Sigmoid colon (tissue), 7 donors: ENCODE measurements around the gene TMEM214. TPM values are rescaled to one million over a fixed set of nuclear protein-coding genes. Genes with fewer than 3 reads are reported as not detected.

Experiments
- DNase-seq: peaks from one replicate; pipeline ENCODE4 v3.0.0-alpha.2; 2019
- H3K27ac ChIP-seq, 4 donors: fragments of 200-600 bp; sonication (generic); one replicate each; pipeline ENCODE4 v1.5.1; 2016 to 2019; ENCODE audit warnings: mild to moderate bottlenecking in 1 of 4
- H3K27me3 ChIP-seq, 3 donors: fragments of 200-600 bp; sonication (generic); one replicate each; pipeline ENCODE4 v1.5.1; 2019; ENCODE audit warnings: mild to moderate bottlenecking in 1 of 3
- H3K36me3 ChIP-seq, 4 donors: fragments of 200-600 bp; sonication (generic); one replicate each; pipeline ENCODE4 v1.5.1; 2016 to 2019
- H3K4me1 ChIP-seq, 4 donors: fragments of 200-600 bp; sonication (generic); one replicate each; pipeline ENCODE4 v1.5.1; 2017 to 2019
- H3K4me3 ChIP-seq, 4 donors: fragments of 200-600 bp; sonication (generic); one replicate each; pipeline ENCODE4 v1.5.1; 2017 to 2019; ENCODE audit warnings: mild to moderate bottlenecking in 2 of 4, moderate library complexity in 1 of 4
- H3K9me3 ChIP-seq, 4 donors: fragments of 200-600 bp in 3 of 4; sonication (generic) in 3 of 4; one replicate each; pipeline versions ENCODE4 v1.5.1 to v1.6.1; 2013 to 2019
- CTCF ChIP-seq, 4 experiments: fragments of 450-650 bp in 3 of 4; fragments of 200-600 bp in 1 of 4; IDR thresholded peaks; one replicate each; pipeline ENCODE4 v1.5.1; 2016 to 2019; ENCODE audit warnings: antibody characterized with exemption in 4 of 4, mild to moderate bottlenecking in 3 of 4, moderate library complexity in 2 of 4
- EP300 ChIP-seq, 4 donors: sonication (generic); formaldehyde crosslinking; IDR thresholded peaks; one replicate each; pipeline ENCODE4 v1.6.1; 2017; ENCODE audit warnings: antibody characterized with exemption in 4 of 4
- POLR2A ChIP-seq, 2 donors: fragments of 450-650 bp; IDR thresholded peaks; one replicate each; pipeline ENCODE4 v1.6.1; 2016; ENCODE audit warnings: antibody characterized with exemption in 2 of 2, mild to moderate bottlenecking in 2 of 2, moderate library complexity in 2 of 2
- POLR2AphosphoS5 ChIP-seq, 4 donors: sonication (generic); formaldehyde crosslinking; IDR thresholded peaks; one replicate each; pipeline ENCODE4 v1.6.1; 2017; ENCODE audit warnings: antibody characterized with exemption in 4 of 4
- WGBS, 2 donors: extraction: QIAGEN DNeasy Blood & Tissue Kit; methylation state at CpG; one replicate each; pipeline ENCODE4 v1.1.7; 2013; 5-methylcytosine and 5-hydroxymethylcytosine counted together
- intact Hi-C: fragments of 100-400 bp; cut with DNase I; formaldehyde crosslinking; loops from one replicate; pipeline ENCODE4 v1.15.1; 2023
- polyA plus RNA-seq, 3 donors: library from polyadenylated mRNA; stranded (reverse); fragments of 200-250 nt; gene quantifications; one replicate each; pipeline ENCODE4 v1.2.3, GENCODE V29; 2013
- total RNA-seq, 4 donors: library from RNA; depleted of rRNA; stranded (reverse); fragments of >200 nt; gene quantifications; one replicate each; pipeline ENCODE4 v1.1.0, GENCODE V29; 2016
- donor health status: healthy with polysubstance abuse.
- donor health status: Bipolar disorder and iron deficiency.
- donor health status: healthy.

TMEM214 gene
- total and polyA plus RNA-seq, 7 donors, result 16.0 to 65.7 (median 33.9) TPM

- DNase-seq, result no peak
- no peaks in the 10 kb centered on the region for H3K9me3 ChIP-seq
- H3K27ac ChIP-seq, result no peak overlapping the region
- H3K4me1 ChIP-seq, result peaks cover 0 to 45% (median 40%) of the 10 kb centered on the region in 4 donors
- H3K27me3 ChIP-seq, result no peaks in the 10 kb centered on the region
- intact Hi-C loops, result loop anchor here (5.0 kb wide), 2 partner anchors 56 to 124 kb away; partner anchors contain the start of genes ATRAID, SLC5A6 and TMEM214
- H3K4me3 ChIP-seq, result no peak overlapping the region
- peaks cover 0 to 10% (median 2%) of the 10 kb centered on the region in 4 donors for H3K36me3 ChIP-seq
- TF ChIP-seq EP300 (IDR thresholded peaks at IDR 0.05), result no peak
- TF ChIP-seq POLR2AphosphoS5 (IDR thresholded peaks at IDR 0.05), result no peak
- no peak for TF ChIP-seq POLR2A (IDR thresholded peaks at IDR 0.05)
- TF ChIP-seq CTCF (IDR thresholded peaks at IDR 0.05), result no peak
- 87 to 92% methylated on average over 5 of the region's 5 CpGs for WGBS, 2 donors
These were observed 55.2 kb downstream of the TMEM214 start for GRCh38 chr2:27087823-27088410.

- intact Hi-C loops, result loop anchor here (5.0 kb wide), 2 partner anchors 56 to 124 kb away; partner anchors contain the start of genes ATRAID, SLC5A6 and TMEM214
- WGBS, 2 donors, result 56 to 88% methylated on average over 6 of the region's 6 CpGs
These were observed 55.9 kb downstream of the TMEM214 start for GRCh38 chr2:27088634-27089033.

GRCh38 chr2:27089111-27089954 is 56.6 kb downstream of the TMEM214 start:
- no peak overlapping the region for H3K4me3 ChIP-seq
- peaks cover 0 to 31% (median 26%) of the 10 kb centered on the region in 4 donors for H3K4me1 ChIP-seq
- no peaks in the 10 kb centered on the region for H3K9me3 ChIP-seq
- TF ChIP-seq CTCF (IDR thresholded peaks at IDR 0.05), result no peak
- no peak for TF ChIP-seq POLR2AphosphoS5 (IDR thresholded peaks at IDR 0.05)
- TF ChIP-seq POLR2A (IDR thresholded peaks at IDR 0.05), result no peak
- no peak for TF ChIP-seq EP300 (IDR thresholded peaks at IDR 0.05)
- no peaks in the 10 kb centered on the region for H3K36me3 ChIP-seq
- intact Hi-C loops, result loop anchor here (5.0 kb wide), 2 partner anchors 57 to 123 kb away; partner anchors contain the start of genes ATRAID, SLC5A6 and TMEM214
- no peak overlapping the region for H3K27ac ChIP-seq
- no peaks in the 10 kb centered on the region for H3K27me3 ChIP-seq
- WGBS, 2 donors, result 92 to 94% methylated on average over 14 of the region's 14 CpGs
- DNase-seq, result no peak

More at GRCh38 chr2:27088634-27089033, 55.9 kb downstream of the TMEM214 start:
- no peak for DNase-seq
- Histone ChIP-seq H3K36me3 (peaks cover 0 to 3% (median 0%) of the 10 kb centered on the region in 4 donors), H3K4me3 (no peak overlapping the region), H3K9me3 (no peaks in the 10 kb centered on the region), H3K27ac (no peak overlapping the region), H3K27me3 (no peaks in the 10 kb centered on the region), H3K4me1 (peaks cover 0 to 38% (median 33%) of the 10 kb centered on the region in 4 donors)
- no peak for TF ChIP-seq POLR2AphosphoS5 (IDR thresholded peaks at IDR 0.05)
- no peak for TF ChIP-seq EP300 (IDR thresholded peaks at IDR 0.05)
- TF ChIP-seq POLR2A (IDR thresholded peaks at IDR 0.05), result no peak

Other genes with a start within 250 kb of the TMEM214 start
- gene CENPA, start 246.9 kb upstream of the TMEM214 start, total RNA-seq, result not detected
- gene CENPA, start 246.9 kb upstream of the TMEM214 start, polyA plus RNA-seq, result 10 to 100 TPM in 1 of 3 donors, 1 to 10 TPM in 2; 1.2 to 11.6 (median 3.2) TPM
- 1 to 10 TPM in 2 of 4 donors, under 1 TPM in 2; 0.16 to 1.9 (median 1.0) TPM for gene DPYSL5, start 184.8 kb upstream of the TMEM214 start, total RNA-seq
- gene DPYSL5, start 184.8 kb upstream of the TMEM214 start, polyA plus RNA-seq, result under 1 TPM in 1 of 3 donors, not detected in 2; 0.74 TPM
- 10 to 100 TPM in 1 of 4 donors, 1 to 10 TPM in 3; 5.1 to 27.4 (median 8.9) TPM for gene MAPRE3, start 62.3 kb upstream of the TMEM214 start, total RNA-seq
- 10 to 100 TPM; 15.6 to 73.3 (median 32.1) TPM for gene MAPRE3, start 62.3 kb upstream of the TMEM214 start, polyA plus RNA-seq
- 10 to 100 TPM; 16.8 to 23.3 (median 18.1) TPM for gene AGBL5, start 18.7 kb downstream of the TMEM214 start, total RNA-seq
- gene AGBL5, start 18.7 kb downstream of the TMEM214 start, polyA plus RNA-seq, result 10 to 100 TPM; 12.4 to 16.2 (median 13.4) TPM
- gene OST4, start 38.7 kb downstream of the TMEM214 start, total RNA-seq, result 100 to 1,000 TPM; 244 to 428 (median 382) TPM
- 100 to 1,000 TPM; 366 to 688 (median 635) TPM for gene OST4, start 38.7 kb downstream of the TMEM214 start, polyA plus RNA-seq
- 100 to 1,000 TPM; 156 to 350 (median 279) TPM for gene EMILIN1, start 45.6 kb downstream of the TMEM214 start, total RNA-seq
- gene EMILIN1, start 45.6 kb downstream of the TMEM214 start, polyA plus RNA-seq, result 10 to 100 TPM in 1 of 3 donors, 1 to 10 TPM in 2; 4.8 to 50.9 (median 5.3) TPM
- gene KHK, start 53.8 kb downstream of the TMEM214 start, total RNA-seq, result 1 to 10 TPM; 1.6 to 5.3 (median 3.8) TPM
- gene KHK, start 53.8 kb downstream of the TMEM214 start, polyA plus RNA-seq, result 10 to 100 TPM in 1 of 3 donors, 1 to 10 TPM in 2; 2.4 to 12.7 (median 6.7) TPM
- gene CGREF1, start 86.2 kb downstream of the TMEM214 start, total RNA-seq, result 1 to 10 TPM in 2 of 4 donors, under 1 TPM in 2; 0.68 to 1.4 (median 0.97) TPM
- 1 to 10 TPM in 1 of 3 donors, not detected in 2; 2.6 TPM for gene CGREF1, start 86.2 kb downstream of the TMEM214 start, polyA plus RNA-seq
- gene ABHD1, start 90.8 kb downstream of the TMEM214 start, total RNA-seq, result not detected
- under 1 TPM in 1 of 3 donors, not detected in 2; 0.15 TPM for gene ABHD1, start 90.8 kb downstream of the TMEM214 start, polyA plus RNA-seq
- 10 to 100 TPM; 47.6 to 58.5 (median 51.6) TPM for gene PREB, start 101.7 kb downstream of the TMEM214 start, total RNA-seq
- 10 to 100 TPM; 28.2 to 50.1 (median 41.8) TPM for gene PREB, start 101.7 kb downstream of the TMEM214 start, polyA plus RNA-seq
- not detected for gene PRR30, start 106.4 kb downstream of the TMEM214 start, total RNA-seq
- not detected for gene PRR30, start 106.4 kb downstream of the TMEM214 start, polyA plus RNA-seq
- gene TCF23, start 116.0 kb downstream of the TMEM214 start, total RNA-seq, result not detected
- gene TCF23, start 116.0 kb downstream of the TMEM214 start, polyA plus RNA-seq, result under 1 TPM in 1 of 3 donors, not detected in 2; 0.03 TPM
- 100 to 1,000 TPM; 128 to 226 (median 159) TPM for gene ATRAID, start 179.1 kb downstream of the TMEM214 start, total RNA-seq
- 10 to 100 TPM; 58.5 to 99.7 (median 73.9) TPM for gene ATRAID, start 179.1 kb downstream of the TMEM214 start, polyA plus RNA-seq
- gene SLC5A6, start 179.3 kb downstream of the TMEM214 start, total RNA-seq, result 10 to 100 TPM in 3 of 4 donors, 1 to 10 TPM in 1; 7.2 to 15.5 (median 12.9) TPM
- 10 to 100 TPM in 1 of 3 donors, 1 to 10 TPM in 2; 2.4 to 26.7 (median 3.5) TPM for gene SLC5A6, start 179.3 kb downstream of the TMEM214 start, polyA plus RNA-seq
- 10 to 100 TPM in 3 of 4 donors, 1 to 10 TPM in 1; 9.1 to 25.2 (median 17.1) TPM for gene CAD, start 184.4 kb downstream of the TMEM214 start, total RNA-seq
- gene CAD, start 184.4 kb downstream of the TMEM214 start, polyA plus RNA-seq, result 10 to 100 TPM in 1 of 3 donors, 1 to 10 TPM in 2; 1.8 to 27.4 (median 3.0) TPM
- gene SLC30A3, start 230.1 kb downstream of the TMEM214 start, total RNA-seq, result 1 to 10 TPM in 1 of 4 donors, under 1 TPM in 2, not detected in 1; 0.28 to 1.1 (median 0.68) TPM
- under 1 TPM in 2 of 3 donors, not detected in 1; 0.10 to 0.60 TPM for gene SLC30A3, start 230.1 kb downstream of the TMEM214 start, polyA plus RNA-seq
- gene DNAJC5G, start 242.5 kb downstream of the TMEM214 start, total RNA-seq, result 1 to 10 TPM in 1 of 4 donors, under 1 TPM in 1, not detected in 2; 0.71 to 1.7 TPM
- gene DNAJC5G, start 242.5 kb downstream of the TMEM214 start, polyA plus RNA-seq, result not detected
- gene TRIM54, start 249.5 kb downstream of the TMEM214 start, total RNA-seq, result under 1 TPM in 1 of 4 donors, not detected in 3; 0.41 TPM
- under 1 TPM in 2 of 3 donors, not detected in 1; 0.16 to 0.46 TPM for gene TRIM54, start 249.5 kb downstream of the TMEM214 start, polyA plus RNA-seq